HCT116 (cell line): ENCODE measurements around the gene NFE2L3. TPM values are rescaled to one million over a fixed set of nuclear protein-coding genes. Genes with fewer than 3 reads are reported as not detected.

Experiments used
- ATAC-seq: fragments of 200-7000 bp; cut with Tn5 transposase; 2 replicates; pipeline ENCODE4 v1.9.1; 2020; ENCODE audit warnings: mild to moderate bottlenecking, moderate library complexity
- BruUV-seq: library from RNA; stranded (reverse); fragments of 400-500 nt; replicated peaks from 2 replicates; lab custom pipeline; 2021; lab: Mats Ljungman, UMichigan
- CTCF ChIA-PET: fragments of 300-600 bp; sonication (Branson Sonifier 250); formaldehyde crosslinking; loops from one replicate; lab custom pipeline; 2021; ENCODE audit warnings: antibody characterized with exemption; lab: Charles Lee
- POLR2A ChIA-PET: fragments of 300-600, 350-600 bp; sonication (Branson Sonifier 250); formaldehyde crosslinking; loops from one replicate; lab custom pipeline; 2021; ENCODE audit warnings: antibody characterized with exemption; lab: Charles Lee
- RAD21 ChIA-PET, 2 experiments: fragments of 300-600 bp; sonication (Branson Sonifier 250); formaldehyde crosslinking; loops; one replicate each; lab custom pipeline; 2023; ENCODE audit warnings: low total read pairs in 2 of 2; ENCODE audit not compliant: uncharacterized antibody in 2 of 2, unreplicated experiment in 2 of 2, low non-redundant PET in 1 of 2; lab: Charles Lee
- DNase-seq: peaks from one replicate; pipeline ENCODE4 v3.0.0-alpha.2; 2010; ENCODE audit warnings: low read depth, low spot score
- H2AFZ ChIP-seq: fragments of 200-600 bp; shearing (Covaris generic), sonication (generic); 2 replicates; pipeline ENCODE4 v1.6.1; 2017; ENCODE audit warnings: low read depth, mixed run types, mixed read lengths, antibody characterized with exemption, low read length; ENCODE audit not compliant: poor library complexity, severe bottlenecking
- H3K27ac ChIP-seq: 2 replicates; pipeline ENCODE4 v1.5.1; 2012; ENCODE audit warnings: low read depth, low read length
- H3K27me3 ChIP-seq: fragments of 200-600 bp; sonication (generic); 2 replicates; pipeline ENCODE4 v1.6.1; 2016; ENCODE audit warnings: mixed run types, low read length, mixed read lengths; ENCODE audit not compliant: insufficient read depth
- H3K36me3 ChIP-seq, 2 experiments: fragments of 200-500 bp in 1 of 2; fragments of 200-600 bp in 1 of 2; sonication (Bioruptor generic) in 1 of 2; sonication (generic) in 1 of 2; 2 replicates each; pipeline versions ENCODE4 v1.5.1 to v1.6.1; 2014 to 2016; ENCODE audit warnings: low read length in 2 of 2, inconsistent platforms in 1 of 2, mixed read lengths in 1 of 2, mixed run types in 1 of 2; ENCODE audit not compliant: insufficient read depth in 2 of 2, control insufficient read depth in 1 of 2
- H3K4me1 ChIP-seq, 2 experiments: fragments of 200-600 bp in 1 of 2; sonication (generic) in 1 of 2; 2 replicates each; pipeline versions ENCODE4 v1.5.1 to v1.6.1; 2012 to 2017; ENCODE audit warnings: low read length in 2 of 2, inconsistent platforms in 1 of 2, mild to moderate bottlenecking in 1 of 2, mixed read lengths in 1 of 2, mixed run types in 1 of 2, moderate library complexity in 1 of 2; ENCODE audit not compliant: insufficient read depth in 2 of 2, control insufficient read depth in 1 of 2
- H3K4me2 ChIP-seq: fragments of 200-600 bp; sonication (generic); 2 replicates; pipeline ENCODE4 v1.6.1; 2017; ENCODE audit warnings: mixed run types, low read length, mixed read lengths
- H3K4me3 ChIP-seq, 2 experiments: fragments of 200-600 bp in 1 of 2; sonication (generic) in 1 of 2; replicated peaks in 1 of 2; 2 replicates each; pipeline ENCODE4 v1.5.1; 2011 to 2016; ENCODE audit warnings: low read length in 2 of 2, control low read depth in 1 of 2, low read depth in 1 of 2, mild to moderate bottlenecking in 1 of 2, mixed read lengths in 1 of 2, mixed run types in 1 of 2
- H3K79me2 ChIP-seq: fragments of 200-600 bp; sonication (generic); 2 replicates; pipeline ENCODE4 v1.6.1; 2017; ENCODE audit warnings: mild to moderate bottlenecking, mixed run types, low read length, moderate library complexity, mixed read lengths; ENCODE audit not compliant: insufficient read depth
- H3K9ac ChIP-seq: fragments of 200-600 bp; sonication (generic); 2 replicates; pipeline ENCODE4 v1.6.1; 2016; ENCODE audit warnings: low read length, mixed read lengths
- H3K9me2 ChIP-seq: fragments of 200-600 bp; sonication (generic), shearing (Covaris generic); 2 replicates; pipeline ENCODE4 v1.6.1; 2017; ENCODE audit warnings: mixed run types, mild to moderate bottlenecking, moderate library complexity; ENCODE audit not compliant: insufficient read depth
- H3K9me3 ChIP-seq, 2 experiments: fragments of 200-500 bp in 1 of 2; fragments of 200-600 bp in 1 of 2; sonication (Bioruptor generic) in 1 of 2; sonication (generic) in 1 of 2; 2 replicates each; pipeline ENCODE4 v1.6.1; 2014 to 2017; ENCODE audit warnings: low read length in 2 of 2, mixed read lengths in 2 of 2, inconsistent platforms in 1 of 2, low read depth in 1 of 2, mild to moderate bottlenecking in 1 of 2, mixed run types in 1 of 2, moderate library complexity in 1 of 2; ENCODE audit not compliant: control insufficient read depth in 1 of 2, insufficient read depth in 1 of 2
- H4K20me1 ChIP-seq: fragments of 200-600 bp; sonication (generic), shearing (Covaris generic); 2 replicates; pipeline ENCODE4 v1.6.1; 2017; ENCODE audit warnings: mixed run types, mild to moderate bottlenecking, moderate library complexity; ENCODE audit not compliant: insufficient read depth
- CEBPB ChIP-seq: IDR thresholded peaks from 2 replicates; pipeline ENCODE4 v1.6.1; 2012; ENCODE audit warnings: low read depth
- EGR1 ChIP-seq: IDR thresholded peaks from 2 replicates; pipeline ENCODE4 v1.6.1; 2012; ENCODE audit warnings: low read depth
- MAX ChIP-seq: IDR thresholded peaks from 2 replicates; pipeline ENCODE4 v1.6.1; 2012
- POLR2A ChIP-seq: IDR thresholded peaks from 2 replicates; pipeline ENCODE4 v1.7.0; 2011; ENCODE audit warnings: borderline replicate concordance; ENCODE audit not compliant: insufficient read depth, insufficient read length; ENCODE audit errors: extremely low read depth
- POLR2AphosphoS5 ChIP-seq: IDR thresholded peaks from 2 replicates; pipeline ENCODE4 v1.6.1; 2011; ENCODE audit warnings: mild to moderate bottlenecking, low read depth, low read length, moderate library complexity
- REST ChIP-seq: IDR thresholded peaks from 2 replicates; pipeline ENCODE4 v1.6.1; 2012; ENCODE audit warnings: low read depth
- SIN3A ChIP-seq: IDR thresholded peaks from 2 replicates; pipeline ENCODE4 v1.6.1; 2012; ENCODE audit warnings: low read depth
- SRF ChIP-seq: IDR thresholded peaks from 2 replicates; pipeline ENCODE4 v1.6.1; 2012; ENCODE audit warnings: low read depth
- ZFX ChIP-seq: fragments of 450-650 bp; IDR thresholded peaks from 2 replicates; pipeline ENCODE4 v1.6.1; 2017
- intact Hi-C: fragments of 100-400 bp; cut with micrococcal nuclease; formaldehyde crosslinking; loops from 2 replicates; pipeline ENCODE4 v1.10.0; 2022
- total RNA-seq: library from RNA; stranded (reverse); gene quantifications from one replicate; pipeline ENCODE4 v1.2.1, GENCODE V29; 2021; ENCODE audit not compliant: unreplicated experiment

NFE2L3 gene
- total RNA-seq, 1 experiment from 2014 or later: 27.0 TPM

- H3K27me3 ChIP-seq: no peaks in the 10 kb centered on the region
- H3K9me3 ChIP-seq: no peaks in the 10 kb centered on the region
- peaks cover 13 to 30% of the 10 kb centered on the region in 2 experiments for H3K4me1 ChIP-seq
- peak overlapping the region; percentile 64 to 68 for H3K4me3 ChIP-seq
- DNase-seq (no peak), ATAC-seq (no peak)
- H3K9ac ChIP-seq: peak overlapping the region; percentile 84
- peaks cover 58% of the 10 kb centered on the region for H4K20me1 ChIP-seq
- no peaks in the 10 kb centered on the region for H3K9me2 ChIP-seq
- peak overlapping the region; percentile 97; the same call in 1 of the 2 replicates for H3K27ac ChIP-seq
- H3K4me2 ChIP-seq: peak overlapping the region; percentile 81
- peaks cover 40 to 65% of the 10 kb centered on the region in 2 experiments for H3K36me3 ChIP-seq
- POLR2A ChIA-PET: no interaction called here
- TF ChIP-seq SIN3A (no peak), EGR1 (no peak), SRF (no peak)
- H2AFZ ChIP-seq: no peak overlapping the region
- peaks cover 90% of the 10 kb centered on the region for H3K79me2 ChIP-seq
- BruUV-seq: no TSS peak
- CTCF ChIA-PET: interaction anchor here (1.0 kb wide), 2 partner anchors 162 to 307 kb away, joined by 3 to 4 read pairs; no protein-coding TSS in a partner anchor
- RAD21 ChIA-PET: no interaction called here
- intact Hi-C loops: loop anchor here (5.0 to 10.0 kb wide), 3 partner anchors 72 to 959 kb away; no protein-coding TSS in a partner anchor
Observed at GRCh38 chr7:26203016-26203415, 51.0 kb downstream of the NFE2L3 start.

GRCh38 chr7:26208040-26208439 is 56.0 kb downstream of the NFE2L3 start:
- no peak for ATAC-seq
- Histone ChIP-seq H3K79me2 (peaks cover 83% of the 10 kb centered on the region), H2AFZ (no peak overlapping the region), H3K4me1 (peaks cover 10 to 14% of the 10 kb centered on the region in 2 experiments), H3K9me3 (no peaks in the 10 kb centered on the region), H3K4me3 (no peak overlapping the region), H3K4me2 (no peak overlapping the region), H3K36me3 (peaks cover 61 to 79% of the 10 kb centered on the region in 2 experiments), H4K20me1 (peaks cover 67% of the 10 kb centered on the region; the same call in 1 of the 2 replicates), H3K9ac (no peak overlapping the region), H3K9me2 (no peaks in the 10 kb centered on the region), H3K27me3 (no peaks in the 10 kb centered on the region), H3K27ac (no peak overlapping the region)
- intact Hi-C loops: loop anchor here (10.0 kb wide), 1 partner anchor 67 kb away; no protein-coding TSS in a partner anchor
- CTCF ChIA-PET: no interaction called here
- POLR2A ChIA-PET: interaction anchor here (0.7 to 0.8 kb wide), 2 partner anchors 10 to 117 kb away, joined by 3 to 4 read pairs; no protein-coding TSS in a partner anchor
- RAD21 ChIA-PET: no interaction called here
- TF ChIP-seq SRF: no peak
- TF ChIP-seq POLR2A: no peak
- no peak for TF ChIP-seq CEBPB
- no peak for TF ChIP-seq ZFX
- no peak for TF ChIP-seq REST
- 0 out of 2 replicates have a peak, but pooled peaks have one; percentile 12 for TF ChIP-seq POLR2AphosphoS5
- no peak for TF ChIP-seq MAX
- TF ChIP-seq SIN3A: no peak
- no peak for DNase-seq
- BruUV-seq: no TSS peak
